HUES48 (cell line): ENCODE data around the gene TM9SF1.
"Not testable (repeated sequence)": the region's sequence is repeated elsewhere in the genome, so short reads cannot be mapped to it uniquely, and the experiment has no call there.

Source experiments
- H3K27ac ChIP-seq: one replicate; pipeline ENCODE4 v1.7.0; 2013; ENCODE audit warnings: low read depth, low read length, inconsistent platforms
- H3K27me3 ChIP-seq: 2 replicates; pipeline ENCODE4 v1.6.1; 2013; ENCODE audit warnings: mild to moderate bottlenecking, low read length; ENCODE audit not compliant: control insufficient read depth, insufficient read depth
- H3K36me3 ChIP-seq: 2 replicates; pipeline ENCODE4 v1.6.1; 2013; ENCODE audit warnings: low read length; ENCODE audit not compliant: control insufficient read depth, insufficient read depth
- H3K4me1 ChIP-seq: 2 replicates; pipeline ENCODE4 v1.6.1; 2013; ENCODE audit warnings: mild to moderate bottlenecking, low read length; ENCODE audit not compliant: control insufficient read depth, insufficient read depth
- H3K4me3 ChIP-seq: 2 replicates; pipeline ENCODE4 v1.5.1; 2013; ENCODE audit warnings: mild to moderate bottlenecking, low read depth, low read length
- H3K9ac ChIP-seq: 2 replicates; pipeline ENCODE4 v1.6.1; 2013; ENCODE audit warnings: mild to moderate bottlenecking, low read depth, low read length, moderate library complexity
- H3K9me3 ChIP-seq: 2 replicates; pipeline ENCODE4 v1.6.1; 2013; ENCODE audit warnings: low read length; ENCODE audit not compliant: control insufficient read depth, insufficient read depth

TM9SF1 gene

DNA sequence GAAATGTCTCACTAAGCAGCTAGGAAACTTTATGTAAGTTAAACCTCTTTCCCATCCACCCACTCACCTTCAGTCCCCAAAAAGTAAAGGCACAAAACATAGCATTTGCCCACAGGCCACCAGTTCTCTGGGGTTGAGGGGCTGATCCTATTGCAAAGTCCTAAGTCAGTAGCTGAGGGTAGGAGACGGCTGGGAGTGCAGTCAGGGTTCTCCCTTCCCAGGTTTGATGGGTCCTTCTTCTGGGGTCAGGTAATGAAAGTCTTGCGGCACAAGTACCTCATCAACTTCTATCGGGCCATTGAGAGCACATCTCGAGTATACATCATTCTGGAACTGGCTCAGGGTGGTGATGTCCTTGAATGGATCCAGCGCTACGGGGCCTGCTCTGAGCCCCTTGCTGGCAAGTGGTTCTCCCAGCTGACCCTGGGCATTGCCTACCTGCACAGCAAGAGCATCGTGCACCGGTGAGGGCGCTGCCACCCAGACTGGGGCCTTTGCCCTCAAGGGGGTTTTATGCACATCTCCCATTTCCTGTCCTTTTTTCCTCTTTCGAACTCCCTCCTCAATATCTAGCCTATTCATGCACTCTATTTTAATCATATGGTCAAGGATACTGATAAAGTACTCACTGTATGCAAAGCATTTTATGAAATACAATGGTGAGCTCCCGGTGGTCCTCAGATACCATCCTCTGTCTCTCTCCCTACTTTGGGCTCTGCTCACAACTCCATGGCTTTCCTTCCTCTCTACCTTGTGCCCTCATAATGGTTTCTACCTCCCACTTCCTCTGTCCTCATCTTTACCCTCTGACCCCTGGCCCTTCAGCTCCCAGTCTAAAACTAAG lies 11.2 kb upstream of the TM9SF1 start:
- Histone ChIP-seq H3K4me1 (peaks cover 6% of the 10 kb centered on the region), H3K36me3 (peaks cover 61% of the 10 kb centered on the region), H3K27ac (no peak overlapping the region), H3K9me3 (peaks cover 4% of the 10 kb centered on the region; the same call in 1 of the 2 replicates), H3K9ac (no peak overlapping the region), H3K4me3 (no peak overlapping the region), H3K27me3 (no peaks in the 10 kb centered on the region)

DNA sequence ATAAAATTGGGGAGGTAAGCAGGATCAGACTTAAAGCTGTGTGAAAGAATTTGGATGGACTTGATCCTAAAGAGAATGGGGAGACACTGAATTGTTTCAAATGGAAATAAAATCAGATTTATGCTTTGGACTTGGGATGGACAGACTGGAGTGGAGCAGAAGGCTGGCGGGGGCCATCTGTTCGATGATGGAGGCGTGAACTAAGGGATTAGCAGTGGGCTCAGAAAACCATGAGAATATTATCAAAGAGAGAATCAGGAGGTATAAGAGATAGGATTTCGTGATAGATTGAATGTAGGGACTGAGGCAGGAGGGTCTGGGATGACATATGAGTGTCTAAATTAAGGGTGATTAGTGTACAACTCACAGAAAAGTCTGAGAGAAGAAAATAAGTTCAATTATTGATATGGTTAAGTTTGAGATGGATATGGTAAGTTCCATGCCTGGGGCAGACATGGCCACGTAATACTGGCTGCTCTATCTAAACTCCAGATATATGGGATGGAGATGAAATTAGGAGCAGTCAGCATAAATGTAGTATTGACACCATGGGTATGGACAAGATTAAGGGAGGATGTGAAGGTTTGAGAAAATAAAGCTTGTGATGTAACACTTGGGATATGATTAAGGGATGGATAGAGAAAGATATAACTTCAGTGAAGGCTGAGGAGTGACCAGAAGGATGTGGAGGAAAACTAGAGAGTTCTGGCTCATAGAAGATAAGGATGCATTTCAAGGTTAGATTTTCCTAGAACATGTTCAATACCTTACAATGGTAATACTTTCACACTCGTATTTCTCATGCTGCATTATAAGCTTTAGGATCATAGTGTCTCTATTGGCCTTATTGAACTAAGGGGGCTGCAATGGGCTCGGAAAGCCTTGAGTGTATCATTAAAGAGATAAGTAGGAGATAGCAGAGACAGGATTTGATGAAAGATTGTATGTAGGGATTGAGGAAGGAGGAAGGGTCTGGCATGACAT lies 9.2 kb upstream of the TM9SF1 start:
- peaks cover 7% of the 10 kb centered on the region; the same call in 1 of the 2 replicates for H3K9me3 ChIP-seq
- H3K4me3 ChIP-seq = no peak overlapping the region
- no peak overlapping the region for H3K9ac ChIP-seq
- no peak overlapping the region for H3K27ac ChIP-seq
- H3K36me3 ChIP-seq = peaks cover 43% of the 10 kb centered on the region
- peaks cover 6% of the 10 kb centered on the region for H3K4me1 ChIP-seq
- no peaks in the 10 kb centered on the region for H3K27me3 ChIP-seq

DNA sequence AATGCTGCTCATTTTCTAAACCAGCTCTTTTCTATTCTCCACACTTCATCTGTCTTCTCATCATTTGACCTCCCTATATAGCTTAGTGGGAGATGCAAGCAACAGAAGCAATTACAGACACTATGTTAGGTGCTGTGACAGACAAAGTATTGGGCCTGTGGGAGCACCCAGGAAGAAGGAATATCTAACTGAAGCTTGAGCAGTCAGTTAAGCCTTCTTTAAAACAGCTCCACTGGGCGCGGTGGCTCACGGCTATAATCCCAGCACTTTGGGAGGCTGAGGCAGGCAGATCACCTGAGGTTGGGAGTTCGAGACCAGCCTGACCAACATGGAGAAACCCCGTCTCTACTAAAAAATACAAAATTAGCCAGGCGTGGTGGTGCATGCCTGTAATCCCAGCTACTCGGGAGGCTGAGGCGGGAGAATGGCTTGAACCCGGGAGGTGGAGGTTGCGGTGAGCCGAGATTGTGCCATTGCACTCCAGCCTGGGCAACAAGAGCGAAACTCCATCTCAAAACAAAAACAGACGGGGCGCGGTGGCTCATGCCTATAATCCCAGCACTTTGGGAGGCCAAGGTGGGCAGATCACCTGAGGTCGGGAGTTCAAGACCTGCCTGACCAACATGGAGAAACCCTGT lies 8.1 kb upstream of the TM9SF1 start:
- not testable (repeated sequence) for H3K9ac ChIP-seq

DNA sequence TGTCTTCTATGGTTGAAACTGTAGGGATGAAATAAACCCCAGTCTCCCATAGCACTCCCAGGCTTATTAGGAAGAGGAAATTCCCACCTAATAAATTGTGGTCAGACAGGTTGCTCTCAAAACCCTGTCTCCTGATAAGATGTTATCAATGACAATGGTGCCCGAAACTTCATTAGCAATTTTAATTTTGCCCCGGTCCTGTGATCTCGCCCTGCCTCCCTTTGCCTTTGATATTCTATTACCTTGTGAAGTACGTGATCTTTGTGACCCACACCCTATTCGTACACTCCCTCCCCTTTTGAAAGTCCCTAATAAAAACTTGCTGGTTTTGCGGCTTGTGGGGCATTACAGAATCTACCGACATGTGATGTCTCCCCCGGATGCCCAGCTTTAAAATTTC lies 7.3 kb upstream of the TM9SF1 start:
- not testable (repeated sequence) for H3K27me3 ChIP-seq

More for the DNA sequence above, 8.1 kb upstream of the TM9SF1 start:
- H3K4me3 ChIP-seq = peak overlapping the region; percentile 35
- not testable (repeated sequence) for H3K4me1 ChIP-seq, H3K27me3 ChIP-seq, H3K9me3 ChIP-seq
- peak overlapping the region; percentile 83 for H3K27ac ChIP-seq
- peaks cover 35% of the 10 kb centered on the region for H3K36me3 ChIP-seq

DNA sequence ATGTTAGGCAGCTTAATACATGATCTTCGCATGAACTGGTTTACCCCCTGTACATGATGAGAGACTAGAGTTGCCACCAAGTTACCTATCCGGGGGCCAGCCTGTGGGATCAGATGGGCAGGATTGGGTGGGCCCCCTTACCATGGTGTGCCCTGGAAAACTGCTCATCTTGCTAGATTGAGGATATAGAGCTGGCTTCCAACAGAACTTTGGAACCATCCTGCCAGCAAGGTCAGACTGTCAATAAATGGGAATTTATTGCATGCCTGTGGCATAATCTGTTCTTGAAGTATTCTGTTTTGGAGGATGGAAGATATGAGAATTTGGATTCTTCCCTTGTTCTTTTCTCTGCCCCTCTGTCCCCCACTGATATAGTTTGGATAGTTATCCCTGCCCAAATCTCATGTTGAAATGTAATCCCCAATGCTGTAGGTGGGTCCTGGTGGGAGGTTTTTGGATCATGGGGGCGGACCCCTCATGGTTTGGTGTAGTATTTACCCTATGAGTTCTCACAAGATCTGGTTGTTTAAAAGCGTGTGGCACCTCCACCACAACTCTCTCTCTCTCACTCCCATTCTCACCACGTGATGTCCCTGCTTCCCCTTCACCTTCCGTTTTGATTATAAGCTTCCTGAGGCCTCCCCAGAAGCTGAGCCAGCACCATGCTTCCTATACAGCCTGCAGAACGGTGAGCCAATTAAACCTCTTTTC lies 3.7 kb upstream of the TM9SF1 start:
- H3K9ac ChIP-seq = no peak overlapping the region
- H3K27ac ChIP-seq = no peak overlapping the region

More for the DNA sequence above, 7.3 kb upstream of the TM9SF1 start:
- H3K9ac ChIP-seq, H3K4me1 ChIP-seq, H3K9me3 ChIP-seq: not testable (repeated sequence)
- Histone ChIP-seq H3K4me3 (peak overlapping the region; percentile 37; the same call in 1 of the 2 replicates), H3K36me3 (peaks cover 27% of the 10 kb centered on the region), H3K27ac (peak overlapping the region; percentile 83)

DNA sequence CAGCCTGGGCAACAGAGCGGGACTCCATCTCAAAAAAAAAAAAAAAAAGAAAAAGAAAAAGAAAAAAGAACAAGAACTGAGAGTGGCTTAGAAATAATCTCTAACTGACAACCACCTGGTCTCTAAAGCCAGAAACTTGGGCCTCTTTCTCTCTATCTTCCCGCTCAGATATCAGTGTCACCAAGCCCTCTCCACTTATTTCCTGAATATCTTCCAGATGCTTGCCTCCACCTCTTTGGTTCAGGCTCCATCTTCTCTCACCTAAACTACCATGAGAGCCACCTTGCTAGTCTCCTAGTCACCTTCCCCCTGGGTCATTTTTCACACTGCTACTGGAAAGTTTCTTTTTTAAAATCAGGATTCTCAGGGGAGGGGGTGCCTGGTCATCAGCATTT lies 1.8 kb upstream of the TM9SF1 start:
- Histone ChIP-seq H3K27me3 (no peaks in the 10 kb centered on the region), H3K4me3 (no peak overlapping the region), H3K27ac (no peak overlapping the region), H3K36me3 (peaks cover 14% of the 10 kb centered on the region), H3K9ac (no peak overlapping the region), H3K9me3 (peaks cover 7% of the 10 kb centered on the region; the same call in 1 of the 2 replicates), H3K4me1 (peaks cover 11% of the 10 kb centered on the region; the same call in 1 of the 2 replicates)

More for the DNA sequence above, 3.7 kb upstream of the TM9SF1 start:
- Histone ChIP-seq H3K4me1 (peaks cover 16% of the 10 kb centered on the region), H3K27me3 (no peaks in the 10 kb centered on the region), H3K36me3 (0 out of 2 replicates have a peak, but pooled peaks cover 3% of the 10 kb centered on the region), H3K9me3 (peaks cover 7% of the 10 kb centered on the region; the same call in 1 of the 2 replicates), H3K4me3 (no peak overlapping the region)

DNA sequence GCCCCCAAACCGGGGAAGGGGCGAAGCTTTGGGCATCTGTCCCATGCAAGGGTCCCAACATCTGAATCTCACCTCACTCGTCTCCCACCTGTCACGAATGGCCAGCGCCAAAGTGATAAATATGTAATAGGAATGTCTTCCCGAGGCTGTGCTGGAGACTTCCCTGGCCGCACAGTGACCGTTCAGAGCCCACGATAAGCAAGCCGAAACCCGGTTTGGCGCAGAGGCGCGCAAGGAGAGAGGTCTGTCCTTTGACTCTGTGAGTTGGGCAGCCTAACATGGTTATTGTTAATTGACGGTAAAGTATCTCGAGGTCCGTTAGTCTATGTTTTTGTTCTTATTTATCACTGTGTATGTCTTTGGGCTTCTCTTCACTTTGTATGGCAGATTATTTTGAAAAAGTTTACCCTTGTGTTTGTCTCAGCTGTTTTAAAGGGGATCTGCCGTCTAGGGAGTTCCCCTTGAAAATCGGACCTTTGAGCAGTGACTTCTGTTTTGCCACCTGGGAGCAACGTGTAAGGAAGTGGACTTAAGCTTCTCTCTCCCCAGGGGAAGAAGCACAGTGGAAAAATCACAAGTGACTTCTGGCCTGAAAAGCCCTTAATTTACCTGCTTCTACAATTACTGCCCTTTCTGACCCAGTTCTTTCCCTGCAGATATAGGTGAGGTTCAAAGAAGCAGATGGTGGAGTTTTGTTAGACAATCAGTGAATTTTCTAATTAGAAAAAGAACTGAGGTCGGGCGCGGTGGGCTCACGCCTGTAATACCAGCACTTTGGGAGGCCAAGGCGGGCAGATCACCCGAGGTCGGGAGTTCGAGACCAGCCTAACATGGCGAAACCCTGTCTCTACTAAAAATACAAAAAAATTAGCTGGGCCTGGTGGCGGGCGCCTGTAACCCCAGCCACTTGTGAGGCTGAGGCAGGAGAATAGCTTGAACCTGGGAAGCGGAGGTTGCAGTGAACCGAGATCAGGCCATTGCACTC lies 1.1 kb upstream of the TM9SF1 start:
- peak overlapping the region; percentile 96 for H3K9ac ChIP-seq
- 0 out of 2 replicates have a peak, but pooled peaks cover 2% of the 10 kb centered on the region for H3K9me3 ChIP-seq
- H3K27ac ChIP-seq = peak overlapping the region; percentile 98
- H3K4me3 ChIP-seq = peak overlapping the region; percentile 70
- no peaks in the 10 kb centered on the region for H3K27me3 ChIP-seq
- peaks cover 18% of the 10 kb centered on the region for H3K36me3 ChIP-seq
- H3K4me1 ChIP-seq = peaks cover 11% of the 10 kb centered on the region; the same call in 1 of the 2 replicates

DNA sequence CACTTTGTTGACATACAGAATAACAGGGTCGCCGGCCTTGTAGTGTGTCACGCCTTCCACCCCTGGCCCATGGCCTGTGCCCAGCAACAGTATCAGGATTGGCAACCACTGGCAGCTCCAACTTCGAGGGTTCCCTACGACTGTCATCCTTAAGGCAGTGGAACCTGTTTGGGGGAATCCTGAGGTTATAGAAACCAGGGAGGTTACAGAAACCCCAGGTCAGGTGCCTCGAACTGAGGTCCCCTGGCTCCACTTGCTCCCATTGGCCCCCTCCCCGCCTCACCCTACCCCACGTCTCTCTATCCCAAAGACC lies 412 bp downstream of the TM9SF1 start:
- peak overlapping the region; percentile 70 for H3K4me3 ChIP-seq
- H3K27ac ChIP-seq = peak overlapping the region; percentile 98
- H3K9me3 ChIP-seq = no peaks in the 10 kb centered on the region
- peak overlapping the region; percentile 96; the same call in 1 of the 2 replicates for H3K9ac ChIP-seq
- peaks cover 11% of the 10 kb centered on the region; the same call in 1 of the 2 replicates for H3K4me1 ChIP-seq
- H3K36me3 ChIP-seq = peaks cover 20% of the 10 kb centered on the region
- no peaks in the 10 kb centered on the region for H3K27me3 ChIP-seq

DNA sequence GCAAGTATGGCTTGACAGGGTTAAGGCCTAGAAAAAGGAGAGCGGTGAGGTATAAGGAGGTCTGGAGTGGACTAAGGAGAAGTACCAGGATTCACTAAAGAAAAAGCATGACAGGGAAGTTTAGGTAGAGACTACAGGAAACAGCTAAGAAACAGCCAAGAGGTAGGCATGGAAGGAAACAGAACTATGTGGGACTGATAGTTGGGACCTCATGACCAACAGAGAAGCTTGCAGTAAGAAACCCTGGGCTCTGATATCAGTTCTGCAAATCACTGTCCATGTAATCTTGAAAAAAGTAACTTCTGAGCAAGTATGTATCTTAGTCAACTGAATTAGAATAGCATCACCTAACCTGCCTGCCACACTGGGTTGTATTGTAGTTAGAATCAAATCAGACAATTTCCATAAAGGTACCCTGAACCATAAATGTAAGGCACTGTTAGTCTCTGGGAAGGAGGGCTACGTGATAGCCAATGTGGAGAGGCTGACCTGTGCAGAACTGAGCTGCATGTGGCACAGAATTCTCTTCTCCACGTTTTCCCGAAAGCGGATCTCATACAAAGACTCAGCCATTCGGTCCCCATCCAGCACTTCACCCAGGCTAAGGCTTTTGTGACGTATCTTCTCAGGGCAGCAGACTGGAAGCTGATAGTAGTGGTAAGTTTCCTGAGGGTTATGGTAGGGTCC lies 912 bp downstream of the TM9SF1 start:
- H3K27ac ChIP-seq = no peak overlapping the region

More for the DNA sequence above, 912 bp downstream of the TM9SF1 start:
- H3K4me3 ChIP-seq = peak overlapping the region; percentile 70
- H3K9me3 ChIP-seq = no peaks in the 10 kb centered on the region
- H3K9ac ChIP-seq = no peak overlapping the region
- peaks cover 20% of the 10 kb centered on the region for H3K36me3 ChIP-seq
- no peaks in the 10 kb centered on the region for H3K27me3 ChIP-seq
- peaks cover 11% of the 10 kb centered on the region; the same call in 1 of the 2 replicates for H3K4me1 ChIP-seq
